Stimulated activated CD4-positive, alpha-beta T cell treated with anti-CD3 and anti-CD28 coated beads, TNF-alpha, amount 100 ng/mL, for 48 hours (primary cell): ENCODE measurements around the gene ZFP36L1.
A peak's percentile ranks its signal among the peaks of the same experiment; 100 is the strongest.

Source experiments
- DNase-seq, 3 donors: peaks; one replicate each; pipeline ENCODE4 v3.0.0-alpha.2; 2020; ENCODE audit warnings: low read depth in 3 of 3

Gene ZFP36L1

DNA sequence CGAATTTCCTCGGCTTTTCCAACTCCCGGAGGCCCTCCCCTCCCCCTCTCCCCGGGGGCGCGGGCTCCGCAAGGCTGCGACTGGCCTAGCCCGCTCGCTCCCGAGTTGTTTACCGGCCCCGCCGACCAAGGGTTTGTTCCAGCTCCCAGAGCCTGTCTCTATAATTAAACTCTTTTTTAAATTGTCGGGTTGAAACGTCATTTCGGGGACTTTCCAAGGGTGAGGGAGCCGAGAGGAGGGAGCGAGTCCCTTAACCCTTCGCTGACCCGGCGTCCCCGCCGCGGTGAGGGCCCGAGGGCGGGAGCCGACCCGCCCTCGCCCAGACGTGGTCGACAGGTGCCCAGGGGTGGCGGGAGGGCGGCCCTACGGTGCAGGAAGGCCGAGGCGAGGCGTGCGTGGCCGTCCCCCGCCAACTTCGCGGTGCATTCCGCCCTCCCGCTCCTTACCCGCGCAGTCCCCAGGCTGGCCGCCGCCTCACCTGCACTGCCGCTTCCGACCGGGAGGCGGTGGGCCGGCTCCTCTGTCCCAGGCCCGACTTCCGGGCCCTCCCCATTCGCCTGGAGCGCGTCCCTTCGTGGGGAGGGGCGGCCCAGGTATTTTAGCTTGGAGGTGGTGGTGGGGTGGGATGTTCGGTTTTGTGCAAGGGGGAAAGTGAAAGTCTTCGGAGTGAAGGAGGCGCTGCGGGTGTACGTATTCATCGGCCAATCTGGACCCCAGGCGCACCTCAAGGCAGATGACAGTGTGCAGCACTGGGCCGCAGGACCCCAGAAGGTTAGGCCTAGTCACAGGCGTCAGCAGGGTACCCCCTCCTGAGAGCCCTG, 2.9 kb upstream of the ZFP36L1 start:
- DNase-seq: peak in 2 of 3 donors; percentile 71 to 78

DNA sequence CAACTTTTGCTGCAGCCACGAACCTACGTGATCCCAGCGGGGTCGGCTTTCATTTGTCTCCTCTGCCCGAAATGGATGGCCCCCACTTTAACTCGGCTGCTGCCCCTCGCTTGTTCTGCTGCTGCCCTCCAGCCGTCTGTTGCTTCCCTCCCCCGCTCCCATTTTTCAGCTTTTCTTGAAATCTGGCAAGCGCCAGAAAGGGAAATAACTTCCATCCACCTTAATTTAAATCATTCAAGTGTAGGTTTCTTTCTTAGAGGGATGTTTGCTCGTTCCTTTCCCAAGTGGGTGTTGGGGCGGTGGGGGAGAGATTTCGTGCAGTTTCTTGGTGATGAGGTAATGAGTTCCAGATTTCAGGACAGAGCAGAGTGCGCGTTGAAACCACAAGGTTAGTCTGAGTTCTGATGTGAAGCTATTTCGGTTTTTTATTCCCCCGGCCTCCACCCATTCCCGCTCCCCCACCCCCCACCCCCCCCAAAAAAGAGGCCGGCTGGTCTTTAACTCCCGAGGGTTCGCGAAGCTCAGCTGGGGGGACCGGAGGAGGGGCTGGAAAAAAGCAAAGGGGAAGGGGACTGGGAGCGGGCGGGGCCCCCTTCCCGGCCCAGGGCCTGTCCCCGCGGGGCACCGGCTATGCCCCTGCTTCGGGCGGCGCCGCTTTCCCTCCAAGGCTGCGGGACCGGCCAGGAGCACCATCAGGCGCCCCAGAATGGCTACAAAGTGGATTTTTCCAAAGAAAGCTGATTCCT, 2.2 kb upstream of the ZFP36L1 start:
- DNase-seq: no peak

DNA sequence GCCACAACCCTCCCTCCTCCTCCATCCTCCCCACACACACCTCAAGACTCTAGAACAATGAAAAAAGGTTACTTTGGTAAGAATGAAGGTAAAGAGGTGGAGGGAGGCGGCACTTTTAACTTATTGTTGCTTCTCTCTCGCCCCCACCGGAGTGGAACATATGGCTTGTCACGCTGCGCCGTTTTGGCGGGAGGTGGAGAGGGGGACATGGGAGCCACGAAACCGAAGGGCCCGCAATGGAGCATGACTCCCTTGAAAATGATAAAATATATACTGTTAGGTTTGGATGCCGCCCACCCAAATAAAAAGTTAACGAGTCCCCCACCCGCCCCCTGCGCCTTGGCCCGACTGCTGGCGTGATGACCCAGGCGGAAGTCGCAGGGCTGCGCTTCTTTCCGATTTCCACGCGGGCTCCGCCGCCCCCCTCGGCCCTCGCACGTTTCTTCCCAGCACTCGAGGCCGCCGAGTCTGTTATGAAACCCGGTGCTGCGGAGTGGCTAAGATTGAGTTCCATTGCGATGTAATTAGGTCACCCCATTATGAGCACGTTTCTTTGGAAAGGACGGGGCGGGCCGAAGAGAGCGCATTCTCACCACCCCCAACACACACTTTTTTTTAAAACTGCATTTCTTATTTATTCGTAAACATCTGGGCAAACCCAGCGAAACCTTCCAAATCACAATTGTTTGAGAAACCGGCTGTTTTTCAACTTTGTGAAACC, 1.4 kb upstream of the ZFP36L1 start:
- peak; percentile 71 to 85 (median 72) for DNase-seq

DNA sequence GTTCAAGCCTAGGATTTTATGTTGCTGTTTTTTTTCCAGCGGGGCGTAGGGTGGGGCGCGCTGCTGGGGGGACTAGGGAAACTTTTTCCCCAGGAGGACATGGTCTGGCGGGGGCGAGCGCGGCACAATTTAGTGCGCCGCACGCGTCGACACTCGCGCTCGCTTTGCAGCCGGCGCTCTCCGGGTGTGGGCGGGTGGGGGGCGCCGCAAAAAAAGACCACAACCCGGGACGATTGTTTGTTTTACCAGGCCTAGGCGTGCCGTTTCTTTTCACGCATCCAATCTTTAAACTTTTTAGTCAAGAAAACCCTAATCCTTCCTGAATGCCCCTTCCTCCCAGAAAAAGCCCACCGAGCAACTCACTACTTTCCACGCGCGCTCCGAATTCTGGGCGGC, 865 bp upstream of the ZFP36L1 start:
- no peak for DNase-seq

DNA sequence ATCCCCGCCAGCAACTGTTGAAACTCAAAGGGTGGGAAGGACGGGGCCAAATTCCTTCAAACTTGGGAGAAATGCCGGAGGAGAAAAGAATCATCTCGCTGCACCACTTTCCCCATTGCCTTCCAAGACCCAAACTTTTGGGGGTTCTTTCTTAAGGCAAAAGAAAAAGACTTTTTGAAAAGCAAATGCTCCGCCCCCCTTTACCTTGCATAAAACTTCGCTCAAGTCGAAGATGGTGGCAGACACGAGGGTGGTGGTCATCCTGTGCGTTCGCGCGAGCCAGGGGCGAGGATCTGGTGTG, 239 bp downstream of the ZFP36L1 start:
- no peak for DNase-seq

DNA sequence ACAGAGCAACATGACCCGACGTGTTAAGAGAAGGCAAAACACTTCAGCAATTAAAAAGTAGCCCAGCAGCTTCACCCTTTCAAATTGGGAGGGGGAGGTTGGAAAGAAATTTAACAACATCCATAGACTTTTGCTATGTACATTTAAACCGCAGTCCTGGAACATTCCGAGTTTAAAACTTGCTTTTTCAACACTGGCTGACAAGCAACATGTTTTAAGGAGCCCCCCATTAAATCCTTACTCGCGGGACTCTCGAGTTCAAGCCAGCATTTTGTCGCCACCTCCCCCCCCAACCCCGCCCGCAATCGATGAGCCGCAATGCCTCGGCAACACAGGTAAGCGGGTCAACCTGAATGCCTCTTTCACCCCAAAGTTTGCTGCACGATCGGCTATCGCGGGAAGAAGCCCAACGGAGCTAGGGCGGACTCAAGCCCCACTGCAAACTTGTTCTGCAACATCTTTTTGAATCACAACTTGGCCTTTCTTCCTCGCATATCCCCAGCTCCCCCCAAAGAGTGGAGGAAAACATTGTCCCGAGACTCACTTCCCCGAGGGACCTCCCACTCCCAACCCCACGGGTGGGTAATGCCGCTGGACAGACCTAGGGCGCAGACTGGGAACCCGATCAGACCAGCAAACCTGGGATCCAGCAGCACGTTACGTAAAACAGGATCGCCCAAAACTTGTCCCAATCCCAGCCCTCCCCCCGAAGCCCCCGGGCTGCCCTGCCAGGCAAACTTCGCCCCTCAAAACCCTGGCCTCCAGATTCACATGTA, 777 bp downstream of the ZFP36L1 start:
- DNase-seq: no peak

DNA sequence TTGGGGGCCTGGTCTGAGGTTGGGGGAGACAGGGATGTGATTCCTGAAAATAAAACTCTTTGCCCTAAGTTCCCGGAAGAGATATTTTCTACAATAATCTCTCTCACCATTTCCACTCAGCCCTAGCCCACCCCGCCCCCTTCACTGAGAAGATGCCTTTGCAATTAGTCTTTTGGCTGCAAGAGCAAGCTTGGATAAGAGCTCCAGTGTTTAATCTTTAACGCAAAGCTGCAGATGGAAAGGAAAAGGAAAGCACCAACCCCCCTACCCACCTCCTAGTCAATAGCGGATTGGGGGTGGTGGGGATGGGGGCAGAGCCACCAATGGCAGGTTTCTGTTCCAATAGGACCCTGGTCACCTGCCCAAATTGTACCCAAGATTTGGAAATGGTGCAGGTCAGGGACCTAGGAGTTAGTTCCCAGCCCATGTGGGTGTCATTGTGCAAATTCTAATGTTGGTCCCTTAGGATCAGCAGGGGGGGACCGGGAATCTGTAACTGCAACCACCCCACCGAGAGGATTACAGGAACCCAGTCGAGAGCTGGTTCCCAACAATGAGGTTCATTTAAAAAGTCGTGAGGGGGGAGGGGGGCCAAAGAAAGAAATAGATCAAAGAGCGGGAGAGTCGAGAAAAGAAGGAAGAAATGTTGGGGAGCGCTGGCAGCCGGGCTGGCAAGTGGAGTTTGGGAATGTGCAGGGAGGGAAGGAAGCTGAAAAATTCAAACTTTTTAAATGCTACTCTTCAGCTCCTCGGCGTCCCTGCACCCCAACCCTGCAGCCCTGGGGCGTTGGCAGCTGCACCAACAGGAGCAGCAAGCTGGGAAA, 1.6 kb downstream of the ZFP36L1 start:
- DNase-seq: no peak

DNA sequence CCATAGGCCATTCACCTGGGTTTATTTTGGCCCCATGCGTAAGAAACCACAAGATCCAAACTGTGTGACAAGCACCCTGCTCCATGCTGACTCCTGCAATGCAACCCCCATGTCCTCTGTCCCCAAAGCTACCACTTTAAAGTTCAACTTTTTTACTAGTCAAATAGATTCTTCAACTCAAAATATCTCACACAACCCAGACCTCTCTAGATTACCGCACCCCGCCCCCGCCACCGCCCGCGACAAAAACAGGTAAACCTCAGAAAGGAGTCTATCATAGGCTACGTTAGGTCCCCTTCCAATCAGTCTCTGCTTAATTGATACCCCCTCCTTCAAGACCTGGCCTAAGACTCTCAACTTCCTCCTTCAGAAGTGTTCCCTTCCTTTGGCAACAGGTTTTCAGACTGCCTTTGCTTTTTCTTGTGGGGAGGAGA, 2.2 kb downstream of the ZFP36L1 start:
- peak in 1 of 3 donors; percentile 70 for DNase-seq

DNA sequence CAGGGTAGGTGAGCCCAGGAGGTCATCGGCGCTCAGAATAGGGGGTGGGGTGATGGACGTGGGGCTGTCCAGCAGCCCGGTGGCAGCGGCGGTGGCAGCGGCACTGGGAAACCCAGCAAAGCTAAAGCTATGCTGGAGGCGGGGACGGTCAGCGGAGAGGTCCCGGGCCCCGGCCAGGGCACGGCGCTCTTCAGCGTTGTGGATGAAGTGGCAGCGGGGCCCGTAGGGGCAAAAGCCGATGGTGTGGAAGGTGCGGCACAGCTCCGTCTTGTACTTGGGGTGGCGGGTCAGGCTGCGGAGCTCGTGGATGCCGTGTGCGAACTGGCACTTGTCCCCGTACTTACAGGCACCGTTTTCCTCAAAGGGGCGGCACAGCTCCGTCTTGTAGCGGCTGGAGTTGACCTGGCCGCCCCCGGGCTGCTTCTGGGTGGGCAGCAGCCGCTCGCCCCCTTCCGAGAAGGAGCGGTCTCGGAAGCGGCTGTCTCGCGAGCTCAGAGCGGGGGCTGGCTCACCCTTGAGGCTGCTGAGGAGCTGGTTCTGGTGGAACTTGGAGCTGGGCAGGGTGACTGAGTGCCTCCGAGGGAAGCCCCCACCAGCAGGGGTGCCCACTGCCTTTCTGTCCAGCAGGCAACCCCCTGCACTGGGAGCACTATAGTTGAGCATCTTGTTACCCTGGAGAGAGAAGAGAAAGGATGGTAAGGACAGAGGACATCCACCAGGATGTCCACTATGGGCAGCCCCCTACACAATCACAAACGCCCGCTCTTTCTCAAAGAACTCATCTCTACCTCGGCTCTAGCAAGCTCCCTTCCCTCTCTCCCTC, 2.8 kb downstream of the ZFP36L1 start:
- DNase-seq: no peak

DNA sequence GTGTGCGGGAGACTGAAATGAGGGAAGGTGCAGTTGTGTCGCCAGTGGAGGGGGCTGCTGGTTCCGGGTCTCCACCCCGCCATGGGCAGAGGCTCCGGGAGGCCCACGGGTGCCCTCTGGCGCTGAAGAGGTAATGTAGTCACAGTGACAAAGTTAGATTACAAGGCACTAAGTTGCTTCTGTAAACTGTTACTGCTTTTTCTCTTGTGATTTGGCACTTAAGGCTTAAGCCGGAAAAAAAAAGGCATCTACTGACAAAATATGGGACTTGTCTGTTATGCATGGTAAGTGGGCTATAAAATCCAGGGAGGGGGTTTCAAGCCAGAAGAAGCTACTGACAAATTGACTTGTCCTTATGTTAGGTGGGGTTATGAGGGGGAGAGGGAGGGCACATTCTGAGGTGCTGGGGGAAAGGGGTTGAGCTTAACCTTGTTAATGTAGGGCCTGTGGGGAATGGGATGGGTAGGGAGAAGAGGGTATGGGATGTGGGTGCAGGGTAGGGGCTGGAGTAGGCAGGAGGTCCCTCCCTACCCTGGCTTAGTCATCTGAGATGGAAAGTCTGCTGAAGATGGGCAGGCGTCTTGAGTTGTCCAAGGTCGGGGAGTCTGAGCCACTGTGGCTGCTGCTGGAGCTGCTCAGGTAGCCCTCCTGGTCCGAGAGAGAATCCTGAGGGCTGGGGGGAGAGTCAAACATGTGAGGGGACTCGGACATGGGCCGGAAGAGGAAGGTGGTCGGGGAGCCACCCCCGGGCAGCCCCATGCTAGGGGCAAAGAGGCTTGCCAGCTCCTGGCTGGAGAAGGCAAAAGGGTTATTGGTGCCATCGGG, 3.7 kb downstream of the ZFP36L1 start:
- peak; percentile 69 to 78 (median 73) for DNase-seq

DNA sequence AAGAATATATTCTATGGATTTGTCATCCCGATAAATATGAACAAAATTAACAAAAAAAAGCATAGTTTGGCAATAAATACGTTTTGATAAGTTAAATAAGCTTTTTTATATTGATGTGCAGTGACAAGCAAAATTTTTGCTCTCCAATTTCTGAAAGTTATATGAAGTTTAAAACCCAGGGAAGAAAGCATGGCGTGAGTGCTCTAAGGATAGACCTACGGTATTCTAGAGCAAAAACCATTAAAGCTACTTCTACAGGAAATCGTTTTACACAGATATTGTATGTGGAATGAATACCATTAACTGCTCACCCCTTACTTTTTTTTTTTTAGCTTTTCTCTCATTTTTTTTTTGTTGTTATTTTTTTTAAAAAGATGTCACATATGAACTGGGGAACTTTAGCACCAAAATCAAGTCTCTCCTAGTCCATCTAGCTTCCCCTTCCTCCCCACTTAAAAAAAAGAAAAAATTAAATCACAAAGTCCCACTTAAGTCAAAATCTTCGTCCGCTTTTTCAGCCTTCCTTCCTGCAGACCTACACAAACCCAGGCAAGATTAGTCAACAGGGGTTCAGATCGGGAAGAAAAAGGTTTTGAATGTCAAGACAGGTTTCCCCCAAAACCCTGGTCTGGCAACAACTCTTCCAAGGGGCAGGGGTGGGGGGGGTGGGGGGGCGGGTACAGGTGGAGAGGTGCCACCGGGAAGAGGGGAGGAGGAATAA, 4.4 kb downstream of the ZFP36L1 start:
- DNase-seq: no peak

DNA sequence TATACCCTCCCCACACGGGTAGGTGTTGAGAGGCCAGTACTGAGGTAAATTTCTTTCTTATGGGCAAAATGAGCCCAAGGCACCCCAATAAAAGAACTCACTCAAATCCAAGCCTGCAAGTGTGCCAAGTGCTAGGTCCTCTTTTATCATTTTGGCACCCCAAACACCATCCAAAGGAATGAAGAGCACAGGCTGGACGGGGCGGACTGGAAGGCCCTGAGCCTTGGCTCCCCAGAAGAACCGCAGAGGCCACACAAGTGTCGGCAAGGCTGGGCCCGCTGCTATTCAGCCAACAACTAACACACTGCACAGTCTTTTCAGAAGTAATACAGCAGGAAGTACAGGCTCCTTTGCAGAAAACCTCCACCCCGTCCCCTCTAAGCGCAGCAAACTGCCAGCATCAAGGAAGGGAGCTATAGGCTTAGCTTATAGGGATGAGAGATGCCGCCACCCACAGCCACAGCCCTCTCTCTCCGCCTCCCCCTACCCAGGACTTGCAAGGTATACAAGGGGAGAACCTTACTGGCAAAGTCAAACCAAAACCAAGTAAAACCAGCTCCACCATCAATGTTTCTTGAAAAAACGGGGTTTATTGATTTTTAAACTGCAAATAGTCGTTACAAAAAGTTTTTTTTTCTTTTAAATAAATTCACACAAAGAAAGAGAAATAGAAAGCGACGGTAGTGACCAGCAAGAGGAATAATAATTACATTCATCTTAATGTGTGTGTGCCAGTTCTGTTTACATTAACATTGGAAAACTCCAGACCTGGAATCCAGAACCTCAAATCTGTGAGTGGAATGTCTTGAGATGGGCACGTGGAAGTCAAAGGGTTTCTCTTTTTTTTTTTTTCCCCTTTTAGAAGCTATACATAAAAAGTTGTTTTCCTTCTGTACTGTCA, 5.5 kb downstream of the ZFP36L1 start:
- DNase-seq: no peak

DNA sequence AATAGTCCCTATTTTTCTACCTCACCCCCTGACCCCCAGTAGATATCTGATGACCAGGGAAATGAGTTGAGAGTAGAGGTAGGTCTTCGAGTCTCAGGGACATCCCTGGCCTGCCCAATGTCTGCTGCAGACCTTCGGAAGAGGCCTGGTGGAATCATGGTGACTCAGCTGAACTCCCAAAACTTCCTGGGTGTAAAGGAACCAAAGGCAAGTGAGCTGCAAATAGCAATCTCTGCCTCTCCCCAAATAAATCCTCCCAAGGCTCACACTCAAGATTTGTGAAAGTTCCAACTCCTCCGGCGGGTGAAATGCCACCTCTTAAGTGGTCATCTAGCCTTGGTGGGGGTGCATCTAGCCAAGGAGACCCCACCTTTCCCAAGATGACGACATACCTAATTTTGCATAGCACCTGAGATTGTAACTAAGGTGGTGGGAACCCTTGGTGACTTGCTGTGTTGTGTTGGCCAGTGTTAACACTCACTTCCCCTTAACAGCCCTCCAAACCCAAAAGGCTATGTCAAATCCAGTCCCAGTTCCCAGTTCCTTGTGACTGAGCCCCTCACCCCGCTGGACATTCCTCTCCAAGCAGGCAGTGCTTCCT, 6.3 kb downstream of the ZFP36L1 start:
- DNase-seq: no peak

DNA sequence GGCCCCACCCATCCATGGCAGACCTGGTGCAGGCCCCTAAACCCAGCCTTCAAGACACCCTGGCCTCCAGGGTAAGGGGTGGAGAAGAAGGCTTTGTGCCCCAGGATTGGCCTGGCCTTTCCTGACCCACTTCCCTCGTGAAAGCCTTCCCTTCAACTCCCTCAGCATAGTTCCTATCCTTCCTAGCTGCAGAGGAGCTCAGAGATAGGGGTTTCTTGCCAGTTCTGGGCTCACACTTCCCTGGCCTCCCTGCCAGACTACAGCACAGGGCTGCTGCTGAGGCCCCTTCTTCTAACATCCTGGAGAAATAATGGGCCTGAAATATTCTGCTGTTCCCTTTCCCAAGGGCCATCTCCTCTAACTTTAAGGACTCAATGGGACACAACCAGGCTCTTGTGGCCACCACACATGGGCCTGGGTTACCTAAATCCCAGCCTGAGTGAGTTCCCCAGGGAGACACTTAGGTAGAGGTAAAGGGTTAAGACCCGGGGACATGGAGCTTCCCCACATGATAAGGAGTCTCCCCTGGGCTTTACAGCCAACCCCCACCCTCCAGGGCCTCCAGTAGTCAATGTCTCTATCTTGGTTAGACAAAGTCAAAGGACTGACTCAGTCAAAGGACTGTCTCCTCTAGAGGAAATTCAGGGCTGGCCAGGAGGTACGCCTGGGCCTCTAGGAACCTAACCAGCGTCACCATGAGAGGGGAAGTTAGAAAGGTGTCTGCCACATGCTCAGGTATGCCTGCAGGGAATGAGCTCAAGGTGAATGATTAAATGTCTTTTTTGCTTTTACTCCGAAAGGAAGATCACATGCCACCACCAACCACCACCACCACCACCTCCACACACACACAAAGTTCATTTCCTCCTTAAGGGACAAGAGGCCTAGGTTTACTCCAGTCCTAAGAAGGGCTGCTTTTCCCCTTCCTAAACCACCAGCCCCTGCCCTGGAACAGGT, 7.1 kb downstream of the ZFP36L1 start:
- no peak for DNase-seq

DNA sequence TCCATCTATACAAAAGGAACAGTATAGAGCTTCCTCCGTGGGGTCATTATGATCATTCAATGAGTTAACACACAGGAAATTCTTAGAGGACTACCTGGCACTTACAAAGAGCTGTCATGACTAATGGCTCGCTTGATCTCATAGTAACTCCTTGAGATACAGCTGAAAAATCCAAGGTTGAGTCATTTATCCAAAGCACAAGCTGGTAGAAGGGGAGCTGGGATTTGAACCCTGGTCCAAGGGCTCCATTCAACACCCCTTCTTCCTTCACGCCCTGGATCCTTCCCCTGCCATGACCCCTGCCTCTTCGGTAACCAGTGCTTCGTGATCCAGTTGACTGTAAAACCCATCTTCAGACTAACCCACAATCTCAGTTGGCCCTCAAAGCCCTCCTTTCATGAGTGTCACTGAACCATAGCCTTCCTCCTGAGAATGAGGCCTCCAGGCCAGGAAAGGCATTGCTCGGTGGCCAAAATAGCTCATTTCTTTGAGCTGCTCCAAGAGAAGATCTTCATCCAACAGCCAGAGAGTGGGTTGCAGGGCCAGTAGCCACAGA, 7.8 kb downstream of the ZFP36L1 start:
- DNase-seq: no peak
